Superior temporal gyrus (tissue), 1 donor: ENCODE data around the gene CIDEC.
"Not testable (repeated sequence)": the region's sequence is repeated elsewhere in the genome, so short reads cannot be mapped to it uniquely, and the experiment has no call there.

Experiments used
- DNase-seq: peaks from one replicate; pipeline ENCODE4 v3.0.0-alpha.2; 2016; ENCODE audit errors: extremely low spot score

CIDEC gene

DNA sequence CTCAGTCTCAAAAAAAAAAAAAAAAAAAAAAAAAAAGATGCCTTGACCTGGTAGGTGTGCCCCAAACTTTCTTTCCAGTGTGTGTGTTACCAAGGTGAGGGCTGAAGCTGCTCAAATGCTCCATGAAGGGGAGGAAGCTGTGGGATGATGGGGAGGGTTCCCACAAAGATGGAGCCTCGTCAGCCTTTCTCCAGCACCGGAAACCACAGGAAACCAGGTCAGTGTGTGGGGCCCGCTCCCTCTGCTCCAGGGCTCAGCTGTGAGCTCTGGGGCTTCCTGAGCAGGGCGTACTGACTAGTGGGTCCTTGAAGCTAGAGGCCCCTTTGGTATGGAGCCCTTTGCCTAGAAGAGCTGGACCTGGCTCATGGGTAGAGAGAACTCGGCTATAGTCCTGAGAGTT, 21.9 kb upstream of the CIDEC start:
- DNase-seq, result no peak

DNA sequence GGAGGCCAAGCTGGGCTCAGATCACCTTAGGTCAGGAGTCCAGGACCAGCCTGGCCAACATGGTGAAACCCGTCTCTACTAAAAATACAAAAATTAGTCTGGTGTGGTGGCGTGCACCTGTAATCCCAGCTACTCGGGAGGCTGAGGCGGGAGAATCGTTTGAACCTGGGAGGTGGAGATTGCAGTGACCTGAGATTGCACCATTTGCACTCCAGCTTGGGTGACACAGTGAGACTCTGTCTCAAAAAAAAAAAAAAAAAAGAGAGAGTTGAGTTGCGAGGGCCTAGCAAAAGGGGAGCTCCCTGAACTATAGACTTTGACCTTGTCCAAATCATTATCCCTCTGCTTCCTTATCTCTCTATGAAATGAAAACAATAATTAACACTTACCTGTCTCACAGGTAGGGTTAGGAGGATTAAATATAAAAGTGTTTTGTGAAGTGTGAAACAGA, 20.9 kb upstream of the CIDEC start:
- not testable (repeated sequence) for DNase-seq

DNA sequence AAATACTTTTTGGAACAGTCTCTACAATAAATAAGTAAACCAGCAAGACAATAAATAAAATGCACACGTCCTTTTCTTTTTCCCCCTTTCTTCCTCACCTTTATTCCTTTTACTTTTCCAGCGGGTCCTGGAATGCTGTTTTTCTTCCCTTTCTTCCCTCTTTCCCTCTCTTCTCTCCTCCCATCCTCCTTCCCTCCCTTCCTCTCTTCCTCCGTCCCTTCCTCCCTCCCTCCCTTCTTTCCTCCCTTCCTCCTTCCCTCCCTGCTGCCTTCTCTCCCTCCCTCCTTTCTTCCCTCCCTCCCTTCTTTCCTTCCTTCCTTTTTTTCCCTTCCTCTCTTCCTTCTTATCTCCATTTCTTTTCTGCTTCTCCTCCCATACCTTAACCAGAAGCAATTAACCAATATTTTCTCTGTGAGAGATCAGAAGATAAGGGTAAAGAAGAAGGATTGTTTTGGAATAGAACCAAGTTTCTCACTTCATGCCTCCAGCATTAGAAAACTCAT, 19.3 kb upstream of the CIDEC start:
- no peak for DNase-seq

DNA sequence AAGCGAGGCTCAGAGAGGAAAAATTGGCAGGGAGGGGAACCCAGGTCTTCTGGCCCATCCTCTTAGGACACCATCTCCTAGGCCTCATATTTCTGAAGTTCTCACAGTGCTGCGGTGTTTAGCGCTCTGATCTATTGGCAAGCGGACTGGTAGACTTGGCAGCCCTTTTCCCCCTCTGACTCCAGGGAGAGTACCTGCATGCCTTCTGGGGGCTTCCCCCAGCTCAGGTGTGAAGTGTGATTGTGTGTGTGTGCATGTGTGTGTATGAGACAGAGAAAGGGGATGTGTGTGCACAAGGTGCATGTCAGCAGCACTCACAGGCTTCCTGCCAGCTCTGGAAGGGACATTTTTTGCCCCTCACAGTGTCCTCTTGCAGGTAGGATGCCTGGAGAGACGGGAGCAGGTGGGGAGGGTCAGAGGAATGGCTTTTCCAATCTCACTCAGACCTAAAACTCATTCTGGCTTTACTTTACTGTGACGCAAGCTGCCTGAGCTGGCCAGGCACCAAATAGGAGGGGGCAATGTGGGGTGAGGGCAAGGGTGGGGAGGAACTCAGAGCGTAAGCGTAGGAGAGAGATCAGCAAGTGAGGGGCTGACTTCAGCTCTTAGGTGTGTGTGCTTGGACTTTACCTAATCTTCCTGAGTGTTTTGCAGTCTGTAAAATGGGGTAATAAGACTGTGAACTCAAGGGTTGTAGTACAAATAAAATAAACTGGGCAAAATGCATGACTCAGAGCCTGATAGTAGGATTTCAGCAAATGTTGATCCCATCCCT, 18.6 kb upstream of the CIDEC start:
- no peak for DNase-seq

DNA sequence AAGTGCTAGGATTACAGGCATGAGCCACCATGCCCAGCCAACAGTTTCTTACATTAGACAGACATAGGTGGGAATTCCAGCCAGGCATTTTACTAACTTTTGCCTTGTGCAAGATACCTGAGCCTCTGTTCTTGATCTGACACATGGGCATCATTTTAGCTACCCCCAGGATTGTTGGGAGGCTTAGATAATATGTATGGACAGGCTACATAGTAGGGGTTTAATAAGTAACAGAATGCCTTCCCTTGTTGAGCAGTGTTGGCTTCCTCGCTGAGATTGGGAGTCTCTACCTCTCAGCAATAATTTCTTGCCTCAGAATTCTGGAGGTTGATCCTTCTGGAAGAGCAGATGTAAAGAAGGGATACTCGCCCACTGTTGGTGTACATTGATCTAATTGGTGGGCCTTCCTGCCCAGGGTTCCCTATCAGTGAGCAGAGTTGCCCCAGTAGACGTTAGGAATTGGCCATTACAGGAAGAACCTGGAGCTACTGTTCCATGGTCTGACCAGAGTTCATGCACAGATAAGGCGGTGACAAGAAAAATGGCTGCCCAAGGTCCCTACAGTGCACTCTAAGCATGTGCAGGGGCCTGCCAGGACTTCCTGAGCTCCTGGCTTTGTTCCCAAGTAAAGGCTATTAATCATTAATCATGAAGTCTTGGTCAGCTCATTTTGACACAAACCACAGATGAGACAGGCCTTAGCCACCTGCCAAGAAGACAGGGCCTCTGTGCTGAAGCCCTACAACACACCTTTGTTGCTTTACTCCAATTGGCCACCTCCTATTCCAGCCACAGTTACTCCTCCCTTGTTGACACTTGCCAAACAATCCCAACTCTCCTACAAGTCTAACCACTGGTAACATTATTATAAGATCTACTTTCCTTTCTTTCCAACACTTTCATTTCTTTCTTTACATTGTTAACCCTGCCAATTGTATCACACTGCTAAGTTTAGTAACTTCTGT, 17.6 kb upstream of the CIDEC start:
- no peak for DNase-seq

DNA sequence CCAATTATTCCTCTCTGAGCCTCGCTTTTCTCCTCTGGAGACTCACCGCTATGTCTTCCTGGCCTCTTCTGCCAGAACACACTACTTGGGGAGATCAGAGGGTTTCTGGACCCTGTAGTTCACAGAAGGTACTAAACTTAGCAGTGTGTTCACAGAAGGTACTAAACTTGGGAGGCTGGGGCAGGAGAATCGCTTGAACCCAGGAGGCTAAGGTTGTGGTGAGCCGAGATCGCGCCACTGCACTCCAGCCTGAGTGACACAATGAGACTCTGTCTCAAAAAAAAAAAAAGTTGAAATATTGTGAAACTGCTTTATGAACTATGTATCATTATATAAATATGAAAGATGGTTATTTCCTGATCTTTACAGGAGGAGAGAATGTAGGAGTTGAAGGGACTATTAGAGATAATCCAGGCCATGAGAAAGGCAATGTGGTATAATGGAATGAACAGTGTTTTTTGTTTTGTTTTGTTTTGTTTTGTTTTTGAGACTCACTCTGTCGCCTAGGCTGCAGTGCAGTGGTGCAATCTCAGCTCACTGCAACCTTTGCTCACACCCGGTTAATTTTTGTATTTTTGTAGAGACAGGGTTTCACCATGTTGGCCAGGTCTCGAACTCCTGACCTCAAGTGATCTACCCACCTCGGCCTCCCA, 16.8 kb upstream of the CIDEC start:
- DNase-seq, result not testable (repeated sequence)

DNA sequence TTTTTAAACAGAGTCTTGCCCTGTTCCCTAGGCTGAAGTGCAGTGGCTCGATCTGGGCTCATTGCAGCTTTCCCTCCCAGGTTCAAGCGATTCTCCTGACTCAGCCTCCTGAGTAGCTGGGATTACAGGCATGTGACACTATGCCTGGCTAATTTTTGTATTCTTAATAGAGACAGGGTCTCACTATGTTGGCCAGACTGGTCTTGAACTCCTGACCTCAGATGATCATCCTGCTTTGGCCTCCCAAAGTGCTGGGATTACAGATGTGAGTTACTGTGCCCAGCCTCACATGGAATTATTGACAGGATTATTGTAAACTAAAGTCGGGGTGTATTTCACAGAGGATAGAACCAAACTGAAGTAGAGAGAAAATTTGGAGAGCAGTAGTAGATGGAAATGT, 15.7 kb upstream of the CIDEC start:
- not testable (repeated sequence) for DNase-seq

DNA sequence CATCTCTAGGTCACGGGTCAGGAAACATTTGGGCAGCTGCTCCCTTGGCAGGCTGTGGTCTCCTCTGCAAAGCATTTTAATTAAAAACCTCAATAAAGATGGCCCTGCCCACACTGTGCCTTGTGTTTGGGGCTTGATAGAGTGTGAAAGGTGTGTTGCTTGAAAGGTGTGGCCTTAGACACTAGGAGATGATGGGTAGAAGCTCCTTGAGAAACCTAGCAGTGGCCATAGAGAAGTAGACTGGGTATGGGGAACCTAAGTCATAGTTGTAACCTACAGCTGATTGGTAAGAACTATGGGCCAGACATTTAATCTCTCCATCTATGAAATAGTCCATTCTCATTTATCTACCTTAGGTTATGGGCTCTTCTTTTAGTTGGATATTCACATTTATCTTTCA, 13.7 kb upstream of the CIDEC start:
- no peak for DNase-seq

DNA sequence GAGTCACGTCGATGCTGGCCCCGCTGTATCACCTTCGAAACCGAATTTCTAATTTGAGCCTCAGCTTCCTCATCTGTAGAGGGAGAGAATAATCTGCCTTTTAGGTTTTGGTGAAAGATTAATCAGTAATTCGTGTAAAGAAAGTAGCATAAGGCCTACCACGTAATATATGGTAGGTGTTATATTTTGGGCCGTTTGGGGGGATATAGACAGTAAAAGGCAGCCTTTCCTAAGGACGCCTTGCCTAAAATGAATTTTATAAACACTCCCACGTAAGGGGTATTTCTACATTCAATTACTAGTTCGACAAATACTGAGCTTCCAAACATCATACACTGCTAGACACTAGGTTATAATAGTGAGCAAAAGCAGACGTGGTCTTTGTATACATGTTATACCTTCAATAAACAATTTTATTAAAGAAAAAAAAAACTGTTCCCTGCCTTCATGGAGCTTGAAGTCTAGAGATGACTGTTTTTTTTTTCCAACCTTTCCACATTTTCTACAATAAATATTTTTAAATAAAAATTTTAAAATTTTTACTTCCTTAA, 11.1 kb upstream of the CIDEC start:
- peak; percentile 17 for DNase-seq

DNA sequence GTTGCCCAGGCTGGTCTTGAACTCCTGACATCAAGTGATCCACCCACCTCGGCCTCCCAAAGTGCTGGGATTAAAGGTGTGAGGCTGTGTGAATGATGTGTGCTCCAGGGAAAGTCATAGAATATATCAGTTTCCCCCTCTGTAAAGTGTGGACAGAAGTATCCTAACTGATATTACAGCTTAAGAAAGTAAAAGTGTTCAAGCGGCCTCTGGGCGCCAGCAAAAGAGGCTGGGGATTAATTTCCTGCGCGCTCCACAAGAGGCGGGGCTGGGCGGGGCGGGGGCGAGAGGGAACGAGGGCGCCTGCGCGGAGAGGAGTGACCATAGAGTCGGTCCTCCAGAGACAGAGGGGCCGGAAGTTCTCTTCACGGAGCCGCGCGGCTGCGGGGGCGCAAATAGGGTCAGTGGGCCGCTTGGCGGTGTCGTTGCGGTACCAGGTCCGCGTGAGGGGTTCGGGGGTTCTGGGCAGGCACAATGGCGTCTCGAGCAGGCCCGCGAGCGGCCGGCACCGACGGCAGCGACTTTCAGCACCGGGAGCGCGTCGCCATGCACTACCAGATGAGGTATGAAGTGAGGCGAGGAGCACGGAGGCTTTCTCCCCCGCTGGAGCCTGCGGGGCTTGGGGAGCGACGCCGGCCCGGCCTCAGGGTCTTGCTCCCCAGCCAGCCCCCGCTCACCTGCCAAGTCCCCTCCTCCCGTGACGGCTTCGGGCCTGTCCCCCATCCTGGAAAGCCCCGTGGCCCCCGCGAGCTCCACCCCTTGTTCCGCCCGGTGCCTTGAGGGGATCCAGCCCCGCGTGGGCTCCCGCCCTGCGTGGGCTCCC, 10.4 kb upstream of the CIDEC start, which contains the start of gene JAGN1:
Gene JAGN1, plus strand, starts transcription at position 362 of the 823 bp plus-strand sequence. Its CDS starts 113 bp downstream, at position 475.
- peak; percentile 92 for DNase-seq

DNA sequence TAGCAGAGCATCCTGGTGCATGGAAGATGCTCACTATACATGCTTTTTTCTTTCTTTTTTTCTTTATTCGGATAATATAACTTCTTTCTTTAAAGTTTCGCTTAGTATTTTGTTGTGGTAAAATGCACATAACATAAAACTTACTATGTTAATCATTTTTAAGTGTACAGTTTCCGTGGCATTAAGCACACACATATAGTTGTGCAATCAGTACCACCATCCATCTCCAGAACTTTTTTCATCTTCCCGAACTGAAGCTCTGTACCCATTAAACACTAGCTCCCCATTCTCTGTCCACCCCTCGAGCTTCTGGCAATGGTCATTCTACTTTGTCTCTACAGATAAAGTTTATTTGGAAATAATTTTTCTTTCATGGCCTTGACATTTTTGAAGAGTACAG, 9.4 kb upstream of the CIDEC start:
- no peak for DNase-seq

DNA sequence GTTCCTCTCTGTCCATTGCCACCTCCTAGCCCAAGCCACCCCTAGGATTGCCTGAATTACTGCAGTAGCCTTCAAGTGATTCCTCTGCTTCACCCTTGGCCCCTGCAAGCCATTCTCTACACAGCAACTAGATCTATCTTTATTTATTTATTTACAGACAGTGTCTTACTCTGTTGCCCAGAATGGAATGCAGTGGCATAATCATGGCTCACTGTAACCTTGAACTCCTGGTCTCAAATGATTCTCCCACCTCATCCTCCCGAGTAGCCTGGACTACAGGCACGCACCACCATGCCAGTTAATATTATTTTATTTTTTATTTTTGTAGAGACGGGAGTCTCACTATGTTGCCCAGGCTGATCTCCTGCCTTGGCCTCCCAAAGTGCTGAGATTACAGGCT, 8.5 kb upstream of the CIDEC start:
- no peak for DNase-seq

DNA sequence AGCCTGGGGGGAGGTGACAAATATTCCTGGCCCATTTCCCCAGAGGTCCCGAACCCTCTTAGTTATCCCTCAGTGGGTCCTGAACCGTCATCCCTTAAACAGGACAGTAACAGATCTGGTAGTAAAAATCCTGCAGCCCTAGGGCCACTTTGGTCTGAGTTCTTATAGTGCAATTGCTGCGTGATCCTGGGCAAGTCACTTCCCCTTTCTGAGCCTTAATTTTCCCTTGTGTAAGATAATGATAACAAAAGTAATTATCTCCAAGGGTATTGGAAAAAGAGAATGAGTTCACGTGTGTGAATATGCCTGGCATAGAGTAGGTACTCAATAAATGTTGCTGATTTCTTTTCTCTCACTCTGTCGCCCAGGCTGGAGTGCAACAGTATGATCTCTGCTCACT, 7.4 kb upstream of the CIDEC start:
- no peak for DNase-seq

DNA sequence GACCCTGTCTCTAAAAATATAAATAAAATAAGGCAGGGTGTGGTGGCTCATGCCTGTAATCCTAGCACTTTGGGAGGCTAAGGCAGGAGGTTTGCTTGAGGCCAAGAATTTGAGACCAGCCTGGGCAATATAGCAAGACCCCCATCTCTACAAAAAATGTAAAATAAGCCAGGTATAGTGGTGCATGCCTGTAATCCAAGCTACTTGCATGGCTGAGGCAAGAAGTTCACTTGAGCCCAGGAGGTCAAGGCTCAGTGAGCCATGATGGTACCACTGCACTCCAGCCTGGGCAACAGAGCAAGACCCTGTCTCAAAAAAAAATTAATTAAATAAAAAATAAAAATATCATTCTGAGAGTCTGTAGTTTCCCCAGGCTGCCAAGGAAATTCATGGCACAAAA, 6.3 kb upstream of the CIDEC start:
- DNase-seq, result no peak

DNA sequence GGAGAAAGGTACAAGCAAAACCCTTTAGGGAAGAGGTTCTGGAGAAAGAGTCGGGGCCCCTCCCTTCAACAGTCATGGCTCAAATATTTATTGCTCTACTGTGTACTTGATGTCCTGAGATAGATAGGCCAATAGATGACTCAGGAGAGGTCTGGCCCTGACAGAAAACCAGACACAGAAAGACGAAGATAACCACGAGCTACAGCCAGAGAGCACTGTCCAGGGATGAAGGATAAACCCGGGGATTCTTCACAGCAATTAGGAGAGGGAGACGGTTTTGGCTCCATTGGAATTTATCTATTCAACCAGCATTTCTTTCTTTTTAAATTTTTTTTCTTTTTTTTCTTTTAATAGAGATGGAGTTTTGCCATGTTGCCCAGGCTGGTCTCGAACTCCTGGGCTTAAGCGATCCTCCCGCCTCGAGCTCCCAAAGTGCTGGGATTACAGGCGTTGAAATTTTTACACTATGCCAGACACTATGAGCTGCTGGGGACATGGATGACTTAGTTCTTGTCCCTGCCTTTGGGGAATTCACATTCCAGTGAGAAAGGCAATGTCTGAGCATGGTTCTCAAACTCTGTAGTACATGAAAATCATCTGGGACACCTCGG, 4.6 kb upstream of the CIDEC start:
- no peak for DNase-seq

DNA sequence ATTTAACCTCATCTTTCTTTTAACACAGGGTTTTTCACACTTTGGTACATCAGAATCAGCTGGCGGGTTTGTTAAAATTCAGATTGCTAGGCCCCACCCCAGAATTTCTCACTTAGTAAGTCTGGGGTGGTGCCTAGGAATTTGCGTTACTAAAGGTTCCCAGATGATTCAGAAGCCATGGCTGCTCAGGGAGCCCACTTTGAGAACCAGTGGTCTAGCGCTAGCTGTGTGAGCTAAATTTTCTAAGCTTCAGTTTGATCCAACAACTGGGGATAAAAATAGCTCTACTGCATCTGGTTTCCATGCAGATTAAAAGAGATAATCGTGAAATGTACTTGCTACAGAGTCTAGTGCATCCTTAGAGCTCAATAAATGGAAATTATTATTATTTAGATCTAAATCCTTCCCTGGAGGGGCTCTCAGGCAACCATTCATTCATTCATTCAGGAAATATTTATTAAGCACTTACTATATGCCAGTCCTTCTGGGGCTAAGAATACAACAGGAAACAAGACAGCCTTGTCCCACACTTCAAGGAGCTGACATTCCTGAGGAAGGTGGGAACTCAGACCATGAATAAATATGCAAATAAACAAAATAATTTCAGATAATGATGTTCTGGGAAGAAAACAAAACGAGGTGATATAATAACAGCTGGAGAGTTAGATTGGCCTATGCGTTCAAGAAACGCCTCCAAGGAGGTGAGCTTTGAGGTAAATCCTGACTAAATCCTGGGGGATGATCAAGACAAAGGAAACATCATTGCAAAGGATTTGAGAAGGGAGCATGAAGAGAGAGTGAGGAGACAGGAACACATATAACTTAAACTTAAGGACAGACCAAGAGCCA, 3.9 kb upstream of the CIDEC start:
- no peak for DNase-seq

DNA sequence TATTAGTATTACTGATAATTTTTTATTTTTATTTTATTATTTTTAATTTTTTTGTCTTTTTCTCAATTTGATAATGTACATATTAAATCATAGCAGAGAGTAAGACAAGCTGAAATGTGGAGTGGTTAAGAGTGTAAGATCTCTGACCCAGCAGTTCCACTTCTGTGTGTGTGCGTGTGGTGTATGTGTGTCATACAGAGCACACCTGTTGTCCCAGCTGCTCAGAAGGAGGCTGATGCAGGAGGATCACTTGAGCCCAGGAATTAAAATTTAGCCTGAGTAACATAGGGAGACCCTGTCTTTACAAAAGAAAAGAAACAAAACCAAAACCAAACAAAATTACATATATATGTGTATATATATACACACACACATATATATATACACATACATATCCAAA, 1.4 kb upstream of the CIDEC start:
- DNase-seq, result no peak

DNA sequence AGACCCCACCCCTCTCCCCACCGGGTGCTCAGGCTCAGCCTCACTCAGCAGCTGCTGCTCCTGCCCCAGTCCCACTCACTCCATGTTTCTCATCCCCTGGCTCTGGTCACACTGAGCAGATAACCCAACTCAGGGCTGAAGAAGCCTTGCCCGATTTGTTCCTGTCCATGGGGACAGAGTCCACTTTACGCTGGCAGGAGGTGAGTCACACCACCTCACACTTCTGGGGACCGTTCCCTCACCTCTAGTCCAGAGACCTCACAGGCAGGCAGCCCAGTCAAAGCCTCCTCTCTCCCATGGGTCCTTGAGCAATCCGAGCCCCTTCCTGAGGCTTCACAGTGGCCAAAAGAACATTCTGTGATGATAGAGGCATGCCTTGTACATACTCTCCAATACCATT, 1.4 kb downstream of the CIDEC start:
- no peak for DNase-seq

DNA sequence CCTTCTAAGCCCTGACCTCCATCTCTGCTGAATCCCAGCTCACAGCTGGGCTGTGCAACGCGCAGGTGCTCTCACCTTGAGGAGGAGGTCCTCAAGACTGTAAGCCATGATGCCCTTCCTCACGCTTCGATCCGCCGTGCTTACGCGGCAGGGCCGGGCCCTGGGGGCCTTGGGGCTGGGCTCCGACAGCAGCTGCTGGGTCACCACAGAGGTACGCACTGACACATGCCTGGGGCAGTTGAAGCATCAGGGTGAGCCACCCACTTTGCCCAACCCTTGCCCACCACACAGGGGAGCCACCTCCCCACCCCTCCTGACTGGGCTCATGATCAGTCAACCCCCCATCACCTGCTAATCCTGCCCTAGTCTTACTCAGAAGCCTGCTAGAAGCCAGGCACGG, 3.1 kb downstream of the CIDEC start:
- no peak for DNase-seq
